ENCODE results near the gene SPATS2. TPM values are rescaled to one million over a fixed set of nuclear protein-coding genes. Genes with fewer than 3 reads are reported as not detected.

Gene SPATS2
- total RNA-seq, 2 experiments from 2014 or later: 22.7 to 36.4 TPM

DNA sequence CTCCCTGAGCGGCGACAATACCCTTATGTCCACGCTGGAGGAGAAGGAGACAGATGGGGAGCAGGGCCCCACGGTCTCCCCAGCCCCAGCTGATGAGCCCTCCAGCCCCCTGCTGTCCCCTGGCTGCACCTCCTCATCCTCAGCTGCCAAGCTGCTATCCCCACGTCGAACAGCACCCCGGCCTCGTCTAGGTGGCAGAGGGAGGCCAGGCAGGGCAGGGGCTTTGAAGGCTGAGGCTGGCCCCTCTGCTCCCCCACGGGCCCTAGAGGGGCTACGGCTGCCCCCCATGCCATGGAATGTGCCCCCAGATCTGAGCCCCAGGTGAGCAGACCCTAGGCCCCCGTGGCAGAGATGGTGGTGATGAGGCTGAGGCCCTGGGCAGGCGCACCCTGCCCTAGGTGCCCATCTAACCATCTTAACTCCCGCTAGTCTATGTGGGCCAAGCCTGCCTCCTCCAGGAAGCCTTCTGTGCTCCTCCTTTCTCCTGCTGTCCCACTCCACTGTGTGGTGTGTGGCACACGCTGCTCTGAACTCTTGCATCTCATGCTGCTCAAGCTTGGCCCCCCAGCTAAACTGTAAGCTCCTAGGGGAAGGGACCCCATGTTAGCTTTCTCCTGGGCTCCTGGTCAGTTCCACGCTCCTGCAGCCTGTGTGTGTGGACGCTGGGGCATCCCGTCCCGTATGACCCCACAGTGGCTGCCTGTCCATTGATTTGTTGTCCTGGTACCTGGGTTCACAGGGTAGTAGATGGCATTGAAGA, 188.5 kb downstream of the SPATS2 start:
- no peak for TF ChIP-seq EZH2phosphoT487 (IDR thresholded peaks at IDR 0.05; ENCODE audit: borderline replicate concordance, low read depth, low read length)
- TF ChIP-seq, protein P1, sequence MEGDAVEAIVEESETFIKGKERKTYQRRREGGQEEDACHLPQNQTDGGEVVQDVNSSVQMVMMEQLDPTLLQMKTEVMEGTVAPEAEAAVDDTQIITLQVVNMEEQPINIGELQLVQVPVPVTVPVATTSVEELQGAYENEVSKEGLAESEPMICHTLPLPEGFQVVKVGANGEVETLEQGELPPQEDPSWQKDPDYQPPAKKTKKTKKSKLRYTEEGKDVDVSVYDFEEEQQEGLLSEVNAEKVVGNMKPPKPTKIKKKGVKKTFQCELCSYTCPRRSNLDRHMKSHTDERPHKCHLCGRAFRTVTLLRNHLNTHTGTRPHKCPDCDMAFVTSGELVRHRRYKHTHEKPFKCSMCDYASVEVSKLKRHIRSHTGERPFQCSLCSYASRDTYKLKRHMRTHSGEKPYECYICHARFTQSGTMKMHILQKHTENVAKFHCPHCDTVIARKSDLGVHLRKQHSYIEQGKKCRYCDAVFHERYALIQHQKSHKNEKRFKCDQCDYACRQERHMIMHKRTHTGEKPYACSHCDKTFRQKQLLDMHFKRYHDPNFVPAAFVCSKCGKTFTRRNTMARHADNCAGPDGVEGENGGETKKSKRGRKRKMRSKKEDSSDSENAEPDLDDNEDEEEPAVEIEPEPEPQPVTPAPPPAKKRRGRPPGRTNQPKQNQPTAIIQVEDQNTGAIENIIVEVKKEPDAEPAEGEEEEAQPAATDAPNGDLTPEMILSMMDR (conservative IDR thresholded peaks at IDR 0.05; ENCODE audit: low read length): no peak
- POLR2A ChIA-PET: interaction anchor here (1.1 kb wide), 1 partner anchor 8 kb away, joined by 3 read pairs; no protein-coding TSS in a partner anchor
- intact Hi-C loops (cut with micrococcal nuclease; ENCODE audit: unreplicated experiment): no loop called here
- Histone ChIP-seq H3K9me3 (ENCODE audit: low read length) (no peaks in the 10 kb centered on the region), H3K36me3 (ENCODE audit: insufficient read depth, low read length) (peaks cover 44% of the 10 kb centered on the region), H4K20me1 (ENCODE audit: insufficient read depth, low read length) (no peaks in the 10 kb centered on the region), H3K79me2 (ENCODE audit: insufficient read depth, low read depth, low read length) (no peaks in the 10 kb centered on the region), H3K4me1 (ENCODE audit: insufficient read depth, low read length, poor library complexity, severe bottlenecking) (peaks cover 19% of the 10 kb centered on the region), H3K9me2 (ENCODE audit: insufficient read depth, low read length) (no peaks in the 10 kb centered on the region), H2AFZ (ENCODE audit: low read length) (no peak overlapping the region), H3K4me3 (ENCODE audit: low read depth, low read length, poor library complexity, severe bottlenecking) (no peak overlapping the region), H3K4me2 (ENCODE audit: low read length) (no peak overlapping the region), H3K27ac (ENCODE audit: low read depth, low read length, poor library complexity, severe bottlenecking) (no peak overlapping the region)
- DNase-seq (ENCODE audit: low spot score): no peak
- no TSS peak for BruUV-seq (replicated peaks)
- CTCF ChIA-PET (ENCODE audit: unreplicated experiment): no interaction called here

DNA sequence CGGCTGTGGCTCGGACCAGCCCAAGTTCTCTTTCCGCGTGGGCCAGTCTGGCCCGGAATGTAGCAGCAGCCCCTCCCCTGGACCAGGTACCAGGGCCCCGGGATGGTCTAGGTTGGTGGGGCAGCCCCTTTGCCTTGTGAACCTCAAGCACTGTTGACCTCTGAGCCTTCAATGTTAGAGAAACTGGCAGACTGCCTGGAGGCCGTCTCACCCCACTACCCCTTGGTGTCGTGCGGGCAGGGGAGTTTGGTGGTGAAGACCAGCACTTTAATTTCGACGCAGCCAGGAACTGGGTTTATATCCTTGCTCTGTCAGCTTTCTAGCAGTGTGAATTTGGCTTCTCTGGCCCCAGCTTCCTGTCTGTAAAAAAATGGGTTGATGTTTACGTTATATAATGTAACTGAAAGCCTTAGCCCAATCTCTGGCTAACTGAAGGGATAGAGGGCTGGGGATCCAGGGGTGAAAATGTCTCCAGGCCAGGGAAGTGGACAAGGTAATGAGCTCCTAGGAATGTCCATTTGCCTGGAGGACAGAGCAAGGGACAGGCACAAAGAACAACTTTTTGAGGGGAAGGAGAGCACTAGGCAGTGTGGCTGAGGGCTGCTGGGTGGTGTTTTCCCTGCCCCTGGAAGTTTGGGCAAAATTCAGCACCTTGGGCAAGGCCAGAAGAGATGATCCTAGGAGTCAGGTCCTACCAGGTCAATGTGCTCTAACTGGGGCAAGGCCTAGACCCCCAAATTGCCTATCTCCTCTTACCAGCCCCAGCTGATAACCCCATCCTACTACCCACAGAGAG, 189.3 kb downstream of the SPATS2 start:
- intact Hi-C loops (cut with micrococcal nuclease; ENCODE audit: unreplicated experiment): no loop called here
- no peak overlapping the region for H3K4me3 ChIP-seq (ENCODE audit: low read depth, low read length, poor library complexity, severe bottlenecking)
- POLR2A ChIA-PET: interaction anchor here (1.1 kb wide), 1 partner anchor 9 kb away, joined by 3 read pairs; no protein-coding TSS in a partner anchor
- CTCF ChIA-PET (ENCODE audit: unreplicated experiment): no interaction called here
- H3K4me2 ChIP-seq (ENCODE audit: low read length): no peak overlapping the region
- DNase-seq (ENCODE audit: low spot score): no peak
- no peaks in the 10 kb centered on the region for H3K9me2 ChIP-seq (ENCODE audit: insufficient read depth, low read length)
- H2AFZ ChIP-seq (ENCODE audit: low read length): no peak overlapping the region
- no peak overlapping the region for H3K27ac ChIP-seq (ENCODE audit: low read depth, low read length, poor library complexity, severe bottlenecking)
- H3K36me3 ChIP-seq (ENCODE audit: insufficient read depth, low read length): peaks cover 50% of the 10 kb centered on the region
- no peaks in the 10 kb centered on the region for H3K79me2 ChIP-seq (ENCODE audit: insufficient read depth, low read depth, low read length)
- no TSS peak for BruUV-seq (replicated peaks)
- peaks cover 19% of the 10 kb centered on the region for H3K4me1 ChIP-seq (ENCODE audit: insufficient read depth, low read length, poor library complexity, severe bottlenecking)
- TF ChIP-seq EZH2phosphoT487 (IDR thresholded peaks at IDR 0.05; ENCODE audit: borderline replicate concordance, low read depth, low read length): no peak
- TF ChIP-seq, protein P1 (conservative IDR thresholded peaks at IDR 0.05; ENCODE audit: low read length): no peak
- no peaks in the 10 kb centered on the region for H3K9me3 ChIP-seq (ENCODE audit: low read length)
- no peaks in the 10 kb centered on the region for H4K20me1 ChIP-seq (ENCODE audit: insufficient read depth, low read length)
